ENCODE data around the gene APEH.
"Not testable (repeated sequence)": the region's sequence is repeated elsewhere in the genome, so short reads cannot be mapped to it uniquely, and the experiment has no call there.

DNA sequence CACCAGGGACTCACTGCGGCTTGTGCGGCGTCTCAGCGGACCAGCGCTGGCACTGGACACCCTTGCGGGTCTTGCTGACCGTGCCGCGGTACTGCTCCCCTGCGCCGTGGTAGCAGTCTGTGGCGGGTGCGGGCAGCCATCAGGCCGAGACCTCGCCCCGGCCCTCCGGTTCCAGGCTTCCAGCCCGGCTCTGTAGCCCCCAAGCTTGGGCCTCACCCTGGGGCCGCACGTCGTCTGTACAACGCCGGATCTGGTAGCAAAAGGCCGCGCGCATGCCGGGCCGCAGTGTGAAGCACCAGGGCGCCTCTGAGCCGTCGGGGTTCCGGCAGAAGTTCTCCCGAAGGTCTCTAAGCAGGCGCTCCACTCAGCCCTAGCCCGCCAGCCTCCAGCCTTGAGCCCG, 11.7 kb downstream of the APEH start:
- not testable (repeated sequence) for TF ChIP-seq POLR2A (IDR thresholded peaks at IDR 0.05)
- TF ChIP-seq, protein P1, sequence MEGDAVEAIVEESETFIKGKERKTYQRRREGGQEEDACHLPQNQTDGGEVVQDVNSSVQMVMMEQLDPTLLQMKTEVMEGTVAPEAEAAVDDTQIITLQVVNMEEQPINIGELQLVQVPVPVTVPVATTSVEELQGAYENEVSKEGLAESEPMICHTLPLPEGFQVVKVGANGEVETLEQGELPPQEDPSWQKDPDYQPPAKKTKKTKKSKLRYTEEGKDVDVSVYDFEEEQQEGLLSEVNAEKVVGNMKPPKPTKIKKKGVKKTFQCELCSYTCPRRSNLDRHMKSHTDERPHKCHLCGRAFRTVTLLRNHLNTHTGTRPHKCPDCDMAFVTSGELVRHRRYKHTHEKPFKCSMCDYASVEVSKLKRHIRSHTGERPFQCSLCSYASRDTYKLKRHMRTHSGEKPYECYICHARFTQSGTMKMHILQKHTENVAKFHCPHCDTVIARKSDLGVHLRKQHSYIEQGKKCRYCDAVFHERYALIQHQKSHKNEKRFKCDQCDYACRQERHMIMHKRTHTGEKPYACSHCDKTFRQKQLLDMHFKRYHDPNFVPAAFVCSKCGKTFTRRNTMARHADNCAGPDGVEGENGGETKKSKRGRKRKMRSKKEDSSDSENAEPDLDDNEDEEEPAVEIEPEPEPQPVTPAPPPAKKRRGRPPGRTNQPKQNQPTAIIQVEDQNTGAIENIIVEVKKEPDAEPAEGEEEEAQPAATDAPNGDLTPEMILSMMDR (IDR thresholded peaks at IDR 0.05), result not testable (repeated sequence)
